Panc1 (cell line): ENCODE measurements around the gene DGKD. TPM values are rescaled to one million over a fixed set of nuclear protein-coding genes. Genes with fewer than 3 reads are reported as not detected.
A peak's percentile ranks its signal among the peaks of the same experiment; 100 is the strongest.

Source experiments
- ATAC-seq: fragments of 200-7000 bp; cut with Tn5 transposase; 2 replicates; pipeline ENCODE4 v1.9.1; 2020; ENCODE audit warnings: mild to moderate bottlenecking, moderate library complexity
- BruUV-seq: library from RNA; stranded (reverse); fragments of 400-500 nt; replicated peaks from 2 replicates; lab custom pipeline; 2021; lab: Mats Ljungman, UMichigan
- CTCF ChIA-PET: fragments of 300-600 bp; sonication (Branson Sonifier 250); formaldehyde crosslinking; loops from one replicate; lab custom pipeline; 2022; ENCODE audit warnings: antibody characterized with exemption; lab: Charles Lee
- POLR2A ChIA-PET: fragments of 300-600 bp; sonication (Branson Sonifier 250); formaldehyde crosslinking; loops from one replicate; lab custom pipeline; 2022; ENCODE audit warnings: antibody characterized with exemption; lab: Charles Lee
- DNase-seq: peaks from one replicate; pipeline ENCODE4 v3.0.0-alpha.2; 2010; ENCODE audit warnings: low read depth, low spot score
- H3K27ac ChIP-seq: 2 replicates; pipeline ENCODE4 v1.5.1; 2011; ENCODE audit warnings: mild to moderate bottlenecking, low read length, inconsistent platforms
- H3K27me3 ChIP-seq: fragments of 200-500 bp; sonication (Bioruptor generic); 2 replicates; pipeline ENCODE4 v1.6.0; 2014; ENCODE audit warnings: low read length, inconsistent platforms; ENCODE audit not compliant: control insufficient read depth, insufficient read depth
- H3K36me3 ChIP-seq: fragments of 200-500 bp; sonication (Bioruptor generic); 2 replicates; pipeline ENCODE4 v1.5.1; 2014; ENCODE audit warnings: inconsistent platforms, mild to moderate bottlenecking, low read length, moderate library complexity; ENCODE audit not compliant: control insufficient read depth, insufficient read depth
- H3K4me1 ChIP-seq: 2 replicates; pipeline ENCODE4 v1.5.1; 2011; ENCODE audit warnings: inconsistent platforms, mild to moderate bottlenecking, low read length, moderate library complexity; ENCODE audit not compliant: control insufficient read depth, insufficient read depth
- H3K4me3 ChIP-seq, 2 experiments: 2 replicates each; pipeline ENCODE4 v1.5.1; 2011 to 2012; ENCODE audit warnings: low read depth in 2 of 2, low read length in 2 of 2, mild to moderate bottlenecking in 2 of 2, inconsistent platforms in 1 of 2, moderate library complexity in 1 of 2
- H3K9me3 ChIP-seq: fragments of 200-500 bp; sonication (Bioruptor generic); 2 replicates; pipeline ENCODE4 v1.5.1; 2014; ENCODE audit warnings: low read depth, mild to moderate bottlenecking, inconsistent platforms, low read length, moderate library complexity; ENCODE audit not compliant: control insufficient read depth, insufficient read depth
- POLR2AphosphoS5 ChIP-seq: IDR thresholded peaks from 2 replicates; pipeline ENCODE4 v1.6.1; 2012; ENCODE audit warnings: mild to moderate bottlenecking, low read depth, low read length, moderate library complexity
- SIN3A ChIP-seq: IDR thresholded peaks from 2 replicates; pipeline ENCODE4 v1.6.1; 2012; ENCODE audit warnings: low read depth, mild to moderate bottlenecking, low read length, moderate library complexity, borderline replicate concordance; ENCODE audit not compliant: insufficient read depth
- TCF7L2 ChIP-seq: IDR thresholded peaks from 2 replicates; pipeline ENCODE4 v1.6.1; 2011; ENCODE audit warnings: mild to moderate bottlenecking, low read depth, low read length, inconsistent platforms
- in situ Hi-C: cut with HindIII; loops from 2 replicates; pipeline ENCODE4 v1.10.0; 2016; ENCODE audit warnings: low sequenced_read_pairs, low pct_unique_long_range_greater_than_20kb
- intact Hi-C: fragments of 100-400 bp; cut with micrococcal nuclease; formaldehyde crosslinking; loops from one replicate; pipeline ENCODE4 v1.10.0; 2022; ENCODE audit not compliant: unreplicated experiment
- total RNA-seq: library from RNA; stranded (reverse); gene quantifications from one replicate; pipeline ENCODE4 v1.2.1, GENCODE V29; 2021; ENCODE audit not compliant: unreplicated experiment
- TF ChIP-seq, protein P1 (sequence below): fragments of 450-650 bp; IDR thresholded peaks from 2 replicates; pipeline ENCODE4 v1.5.1; 2017; ENCODE audit warnings: mild to moderate bottlenecking
- TF ChIP-seq, protein P2 (sequence below), 2 experiments: IDR thresholded peaks; 2 replicates each; pipeline ENCODE4 v1.6.1; 2011 to 2012; ENCODE audit warnings: low read depth in 2 of 2, control low read depth in 1 of 2, low read length in 1 of 2, mild to moderate bottlenecking in 1 of 2, moderate library complexity in 1 of 2; ENCODE audit not compliant: insufficient read depth in 1 of 2

Gene DGKD
- total RNA-seq, 1 experiment from 2014 or later, result 89.0 TPM

DNA sequence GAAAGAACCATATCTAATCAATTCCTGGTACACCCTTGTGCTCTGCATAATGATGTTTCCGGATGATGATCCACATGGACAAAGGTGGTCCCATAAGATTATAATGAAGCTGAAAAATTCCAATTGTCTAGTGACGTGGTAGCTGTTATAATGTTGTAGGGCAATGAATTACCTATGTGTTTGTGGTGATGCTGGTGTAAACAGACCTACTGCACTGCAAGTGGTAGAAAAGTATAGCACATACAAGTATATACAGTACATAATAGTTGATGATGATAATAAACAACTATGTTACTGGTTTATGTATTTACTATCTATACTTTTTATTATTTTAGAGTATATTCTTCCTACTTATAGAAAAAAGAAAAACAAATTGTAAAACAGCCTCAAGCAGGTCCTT, 8.4 kb downstream of the DGKD start:
- intact Hi-C loops, result no loop called here
- H3K4me3 ChIP-seq, result no peak overlapping the region
- CTCF ChIA-PET, result no interaction called here

DNA sequence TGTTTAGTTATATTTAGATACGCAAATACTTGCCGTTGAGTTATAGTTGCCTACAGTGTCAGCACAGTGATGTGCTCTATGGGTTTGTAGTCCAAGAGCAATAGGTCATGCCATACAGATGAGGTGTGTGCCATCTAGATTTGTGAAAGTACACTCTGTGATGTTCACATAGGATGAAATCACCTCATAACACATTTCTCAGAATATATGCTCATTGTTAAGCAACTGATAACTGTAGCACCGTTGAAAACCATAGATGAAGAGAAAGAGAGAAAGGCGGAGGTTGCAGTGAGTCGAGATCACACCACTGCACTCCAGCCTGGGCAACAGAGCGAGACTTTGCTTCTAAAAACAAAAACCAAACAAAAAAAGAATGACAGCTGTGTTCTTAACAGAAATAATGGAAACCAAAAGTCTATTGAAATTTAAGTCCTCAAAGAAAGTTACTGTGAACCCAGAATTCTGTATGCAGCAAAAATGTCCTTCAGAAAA, 9.5 kb downstream of the DGKD start:
- Histone ChIP-seq H3K27ac (no peak overlapping the region), H3K4me1 (0 out of 2 replicates have a peak, but pooled peaks cover 5% of the 10 kb centered on the region), H3K4me3 (no peak overlapping the region), H3K9me3 (no peaks in the 10 kb centered on the region), H3K36me3 (no peaks in the 10 kb centered on the region), H3K27me3 (no peaks in the 10 kb centered on the region)
- in situ Hi-C loops (no loop called here), intact Hi-C loops (no loop called here)
- TF ChIP-seq, protein P1, sequence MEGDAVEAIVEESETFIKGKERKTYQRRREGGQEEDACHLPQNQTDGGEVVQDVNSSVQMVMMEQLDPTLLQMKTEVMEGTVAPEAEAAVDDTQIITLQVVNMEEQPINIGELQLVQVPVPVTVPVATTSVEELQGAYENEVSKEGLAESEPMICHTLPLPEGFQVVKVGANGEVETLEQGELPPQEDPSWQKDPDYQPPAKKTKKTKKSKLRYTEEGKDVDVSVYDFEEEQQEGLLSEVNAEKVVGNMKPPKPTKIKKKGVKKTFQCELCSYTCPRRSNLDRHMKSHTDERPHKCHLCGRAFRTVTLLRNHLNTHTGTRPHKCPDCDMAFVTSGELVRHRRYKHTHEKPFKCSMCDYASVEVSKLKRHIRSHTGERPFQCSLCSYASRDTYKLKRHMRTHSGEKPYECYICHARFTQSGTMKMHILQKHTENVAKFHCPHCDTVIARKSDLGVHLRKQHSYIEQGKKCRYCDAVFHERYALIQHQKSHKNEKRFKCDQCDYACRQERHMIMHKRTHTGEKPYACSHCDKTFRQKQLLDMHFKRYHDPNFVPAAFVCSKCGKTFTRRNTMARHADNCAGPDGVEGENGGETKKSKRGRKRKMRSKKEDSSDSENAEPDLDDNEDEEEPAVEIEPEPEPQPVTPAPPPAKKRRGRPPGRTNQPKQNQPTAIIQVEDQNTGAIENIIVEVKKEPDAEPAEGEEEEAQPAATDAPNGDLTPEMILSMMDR, result no peak
- TF ChIP-seq, protein P2, sequence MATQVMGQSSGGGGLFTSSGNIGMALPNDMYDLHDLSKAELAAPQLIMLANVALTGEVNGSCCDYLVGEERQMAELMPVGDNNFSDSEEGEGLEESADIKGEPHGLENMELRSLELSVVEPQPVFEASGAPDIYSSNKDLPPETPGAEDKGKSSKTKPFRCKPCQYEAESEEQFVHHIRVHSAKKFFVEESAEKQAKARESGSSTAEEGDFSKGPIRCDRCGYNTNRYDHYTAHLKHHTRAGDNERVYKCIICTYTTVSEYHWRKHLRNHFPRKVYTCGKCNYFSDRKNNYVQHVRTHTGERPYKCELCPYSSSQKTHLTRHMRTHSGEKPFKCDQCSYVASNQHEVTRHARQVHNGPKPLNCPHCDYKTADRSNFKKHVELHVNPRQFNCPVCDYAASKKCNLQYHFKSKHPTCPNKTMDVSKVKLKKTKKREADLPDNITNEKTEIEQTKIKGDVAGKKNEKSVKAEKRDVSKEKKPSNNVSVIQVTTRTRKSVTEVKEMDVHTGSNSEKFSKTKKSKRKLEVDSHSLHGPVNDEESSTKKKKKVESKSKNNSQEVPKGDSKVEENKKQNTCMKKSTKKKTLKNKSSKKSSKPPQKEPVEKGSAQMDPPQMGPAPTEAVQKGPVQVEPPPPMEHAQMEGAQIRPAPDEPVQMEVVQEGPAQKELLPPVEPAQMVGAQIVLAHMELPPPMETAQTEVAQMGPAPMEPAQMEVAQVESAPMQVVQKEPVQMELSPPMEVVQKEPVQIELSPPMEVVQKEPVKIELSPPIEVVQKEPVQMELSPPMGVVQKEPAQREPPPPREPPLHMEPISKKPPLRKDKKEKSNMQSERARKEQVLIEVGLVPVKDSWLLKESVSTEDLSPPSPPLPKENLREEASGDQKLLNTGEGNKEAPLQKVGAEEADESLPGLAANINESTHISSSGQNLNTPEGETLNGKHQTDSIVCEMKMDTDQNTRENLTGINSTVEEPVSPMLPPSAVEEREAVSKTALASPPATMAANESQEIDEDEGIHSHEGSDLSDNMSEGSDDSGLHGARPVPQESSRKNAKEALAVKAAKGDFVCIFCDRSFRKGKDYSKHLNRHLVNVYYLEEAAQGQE (IDR thresholded peaks at IDR 0.05; ENCODE audit: insufficient read depth in 1 of 2, low read depth in 2 of 2, low read length in 1 of 2), result no peak
- no peak for TF ChIP-seq TCF7L2
- no peak for TF ChIP-seq SIN3A
- TF ChIP-seq POLR2AphosphoS5, result no peak
- BruUV-seq, result no TSS peak
- CTCF ChIA-PET, result no interaction called here
- DNase-seq (no peak), ATAC-seq (no peak)
- POLR2A ChIA-PET, result no interaction called here

More for the DNA sequence above, 8.4 kb downstream of the DGKD start:
- DNase-seq, result no peak
- no TSS peak for BruUV-seq
- in situ Hi-C loops, result no loop called here
- POLR2A ChIA-PET, result no interaction called here
- 0 out of 2 replicates have a peak, but pooled peaks cover 3% of the 10 kb centered on the region for H3K4me1 ChIP-seq
- no peaks in the 10 kb centered on the region for H3K36me3 ChIP-seq
- peak; percentile 58; the same call in 1 of the 2 replicates for ATAC-seq
- TF ChIP-seq SIN3A, result no peak
- no peak for TF ChIP-seq TCF7L2
- TF ChIP-seq, protein P1, result no peak
- TF ChIP-seq, protein P2 (IDR thresholded peaks at IDR 0.05; ENCODE audit: insufficient read depth in 1 of 2, low read depth in 2 of 2, low read length in 1 of 2), result no peak
- TF ChIP-seq POLR2AphosphoS5, result no peak
- no peaks in the 10 kb centered on the region for H3K27me3 ChIP-seq
- no peaks in the 10 kb centered on the region for H3K9me3 ChIP-seq
- H3K27ac ChIP-seq, result no peak overlapping the region
